ENCODE data around the gene EPG5.
"Not testable (repeated sequence)": the region's sequence is repeated elsewhere in the genome, so short reads cannot be mapped to it uniquely, and the experiment has no call there.

Gene EPG5

DNA sequence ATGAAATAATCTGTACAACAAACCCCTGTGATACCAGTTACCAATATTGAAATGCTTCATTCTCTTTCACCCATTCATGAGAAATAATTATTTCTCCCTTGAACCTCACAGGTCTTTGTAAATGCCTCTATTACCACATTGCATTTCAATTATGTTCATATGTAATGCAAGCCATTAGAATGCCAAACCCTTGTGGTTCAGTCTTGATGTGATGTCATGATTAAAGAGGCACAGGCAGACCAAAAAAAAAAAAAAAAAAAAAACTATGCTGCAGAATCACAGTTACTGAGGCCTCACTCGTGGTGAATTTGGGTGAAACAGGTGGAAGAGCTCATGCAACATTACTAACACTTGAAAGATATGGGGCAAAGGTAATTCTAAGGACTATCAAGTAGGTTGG, 9.4 kb upstream of the EPG5 start:
- no peak for DNase-seq (ENCODE audit: low spot score)

DNA sequence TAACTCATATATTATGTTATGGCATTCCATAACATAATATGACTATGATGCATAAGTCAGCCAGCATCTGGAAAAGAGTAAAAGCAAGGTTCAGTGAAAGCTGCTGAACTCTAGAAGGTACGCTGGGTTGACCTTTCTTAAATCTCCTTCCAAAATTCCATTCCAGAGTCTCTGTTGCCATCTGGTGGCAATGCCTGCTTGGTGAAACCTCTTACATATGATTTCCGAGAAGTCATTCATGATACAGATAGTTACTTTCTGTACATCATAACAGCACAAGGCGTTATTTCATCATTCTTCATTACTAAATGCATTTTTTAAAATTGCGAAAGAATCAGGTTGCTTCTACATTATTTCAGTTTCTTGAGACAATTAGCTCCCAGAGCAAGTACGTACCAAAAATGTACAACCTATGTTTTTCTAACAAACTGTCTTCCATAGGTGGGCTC, 7.0 kb upstream of the EPG5 start:
- peak; percentile 75 for DNase-seq (ENCODE audit: low spot score)

DNA sequence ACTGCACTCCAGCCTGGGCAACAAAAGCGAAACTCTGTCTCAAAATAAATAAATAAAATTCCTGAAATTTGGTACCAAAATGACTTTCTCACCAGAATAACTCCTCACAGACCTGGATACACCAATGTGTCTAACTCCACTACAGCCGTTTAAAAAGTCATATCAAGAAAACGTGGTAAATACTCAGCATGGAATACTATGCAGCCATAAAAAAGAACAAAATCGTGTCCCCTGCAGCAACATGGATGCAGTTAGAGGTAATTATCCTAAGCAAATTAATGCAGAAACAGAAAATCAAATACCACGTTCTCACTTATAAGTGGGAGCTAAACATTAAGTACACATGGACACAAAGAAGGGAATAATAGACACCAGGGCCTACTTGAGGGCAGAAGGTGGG, 2.2 kb downstream of the EPG5 start:
- not testable (repeated sequence) for DNase-seq (ENCODE audit: low spot score)

DNA sequence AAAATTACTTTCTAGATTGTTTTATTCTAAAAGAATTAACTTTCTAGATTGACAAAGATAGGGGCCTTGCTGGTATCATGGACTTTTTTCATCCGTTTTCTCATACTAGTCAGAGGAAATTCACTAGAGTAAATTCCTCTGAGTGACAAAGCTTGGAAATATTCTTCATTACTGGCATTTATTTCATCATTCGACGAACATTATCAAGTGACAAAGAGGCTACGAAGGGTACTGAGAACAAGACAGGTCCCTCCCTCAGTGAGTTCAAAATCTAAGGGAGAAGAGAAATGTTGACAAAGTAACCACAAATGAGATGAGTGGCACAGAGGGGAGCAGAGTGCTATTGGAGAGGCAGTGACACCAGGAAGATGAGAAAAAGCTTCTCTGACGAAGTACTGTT, 4.3 kb downstream of the EPG5 start:
- peak; percentile 85 for DNase-seq (ENCODE audit: low spot score)

DNA sequence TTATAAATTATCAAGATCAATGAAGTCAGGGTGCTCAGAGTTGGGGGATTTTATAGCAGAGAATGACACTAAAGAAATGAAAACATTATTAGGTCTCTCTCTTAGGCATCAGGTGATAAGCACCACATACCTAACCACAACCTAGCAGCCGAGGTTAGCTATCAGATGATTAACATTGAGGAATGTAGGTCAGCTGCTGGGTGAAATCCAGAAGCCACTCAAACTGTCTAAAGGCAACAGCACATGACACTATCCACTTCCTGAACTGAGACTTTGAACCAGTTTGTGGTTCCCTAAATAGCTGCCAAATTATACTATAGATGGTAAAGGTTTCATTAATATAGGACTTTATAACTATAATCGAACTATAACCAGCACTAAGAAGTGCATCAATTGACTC, 4.7 kb downstream of the EPG5 start:
- peak; percentile 94 for DNase-seq (ENCODE audit: low spot score)

DNA sequence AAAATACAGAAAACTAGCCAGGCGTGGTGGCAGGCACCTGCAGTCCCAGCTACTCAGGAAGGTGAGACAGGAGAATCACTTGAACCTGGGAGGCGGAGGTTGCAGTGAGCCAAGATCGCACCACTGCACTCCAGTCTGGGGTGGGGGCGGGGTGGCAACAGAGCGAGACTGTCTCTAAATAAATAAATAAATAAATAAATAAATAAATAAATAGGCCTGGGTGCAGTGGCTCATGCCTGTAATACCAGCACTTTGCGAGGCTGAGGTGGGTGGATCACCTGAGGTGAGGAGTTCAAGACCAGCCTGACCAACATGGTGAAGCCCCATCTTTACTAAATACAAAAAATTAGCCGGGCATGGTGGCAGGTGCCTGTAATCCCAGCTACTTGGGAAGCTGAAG, 7.6 kb downstream of the EPG5 start:
- DNase-seq (ENCODE audit: low spot score), result not testable (repeated sequence)

DNA sequence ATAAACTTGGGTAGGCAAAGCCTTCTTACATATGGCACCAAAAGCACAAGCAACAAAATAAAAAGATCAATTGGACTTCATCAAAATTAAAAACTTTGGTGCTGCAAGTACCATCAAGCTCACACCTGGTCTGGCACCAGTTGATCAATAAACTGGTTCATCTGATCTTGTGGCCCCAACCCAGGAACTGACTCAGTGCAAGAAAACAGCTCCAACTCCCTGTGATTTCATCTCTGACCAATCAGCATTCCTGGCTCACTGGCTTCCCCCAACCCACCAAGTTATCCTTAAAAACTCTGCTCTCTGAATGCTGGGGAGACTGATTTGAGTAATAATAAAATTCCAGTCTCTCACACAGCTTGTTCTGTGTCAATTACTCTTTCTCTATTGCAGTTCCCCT, 8.4 kb downstream of the EPG5 start:
- DNase-seq (ENCODE audit: low spot score), result peak; percentile 59

DNA sequence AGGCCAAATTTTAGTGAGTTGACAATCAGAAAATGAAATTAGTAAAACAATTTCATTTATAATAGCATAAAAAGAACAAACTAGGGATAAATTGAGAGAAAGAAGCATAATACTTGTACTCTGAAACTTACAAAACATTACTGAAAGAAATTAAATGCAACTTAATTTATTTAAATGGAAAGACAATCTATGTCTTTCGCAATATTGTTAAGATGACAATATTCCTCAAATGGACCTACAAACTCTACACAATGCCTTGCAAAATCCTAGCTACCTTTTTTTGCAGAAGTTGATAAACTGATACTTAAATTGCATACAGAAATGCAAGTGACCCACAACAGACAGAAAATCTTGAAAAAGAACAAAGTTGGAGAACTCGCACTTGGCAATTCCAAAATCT, 9.1 kb downstream of the EPG5 start:
- DNase-seq (ENCODE audit: low spot score), result no peak

DNA sequence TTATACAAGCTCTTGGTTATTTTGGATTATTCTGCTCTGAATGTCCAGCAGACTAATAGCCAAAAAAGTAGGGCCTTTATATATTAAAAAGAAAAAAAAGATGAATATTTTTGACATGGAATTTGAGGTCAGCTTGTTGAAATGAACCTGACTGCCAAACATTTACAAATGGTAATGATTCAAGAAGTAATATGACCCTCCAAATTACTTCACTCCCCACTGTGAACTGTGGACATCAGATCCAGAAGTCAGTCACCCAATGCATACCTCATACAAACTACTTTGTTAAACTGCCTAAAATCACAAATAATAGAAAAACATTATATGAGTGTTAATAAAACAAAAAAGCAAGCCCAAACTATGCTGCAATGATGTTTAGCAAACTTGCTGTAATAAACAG, 10.0 kb downstream of the EPG5 start:
- peak; percentile 46 for DNase-seq (ENCODE audit: low spot score)

DNA sequence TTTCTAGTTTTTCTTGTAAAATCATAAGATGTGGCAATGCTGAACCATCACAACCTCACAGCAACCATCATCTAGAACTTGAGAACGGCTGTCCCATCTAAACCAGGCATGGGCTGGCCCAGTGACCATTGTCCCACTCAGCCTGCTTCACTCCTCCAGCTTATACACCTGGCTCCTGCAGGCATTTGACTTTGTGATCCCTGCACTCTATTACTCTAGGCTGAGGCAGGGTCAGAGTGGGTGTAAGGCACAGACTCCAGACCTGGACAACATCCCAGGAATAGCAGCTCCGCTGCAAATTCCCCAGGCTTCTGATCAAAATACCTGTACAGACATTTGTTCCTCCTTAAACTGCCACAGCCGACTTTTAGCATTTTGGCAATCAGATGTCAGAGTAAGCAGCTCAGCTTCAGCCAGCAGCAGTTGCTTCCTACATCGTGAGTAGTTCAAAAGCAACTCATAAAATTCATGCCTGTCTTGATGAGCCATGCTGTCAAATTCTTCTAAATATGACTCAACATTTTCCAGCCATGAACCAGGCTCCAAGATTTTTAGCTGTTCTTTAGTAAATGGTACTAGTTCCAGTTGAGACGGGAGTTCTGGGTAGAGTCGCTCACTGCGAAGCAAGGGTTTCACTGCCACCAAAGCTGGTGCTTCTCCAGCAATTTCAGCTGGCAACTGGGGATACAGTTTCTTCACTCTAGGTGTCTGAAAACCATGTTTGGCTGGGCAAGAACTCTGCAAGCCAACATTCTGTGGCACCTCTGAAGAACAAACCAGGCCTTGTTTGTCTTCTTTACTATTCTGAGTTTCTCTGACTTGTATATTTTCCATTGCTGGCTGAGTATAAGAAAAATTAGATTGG, 12.8 kb downstream of the EPG5 start:
- DNase-seq (ENCODE audit: low spot score), result peak; percentile 90

DNA sequence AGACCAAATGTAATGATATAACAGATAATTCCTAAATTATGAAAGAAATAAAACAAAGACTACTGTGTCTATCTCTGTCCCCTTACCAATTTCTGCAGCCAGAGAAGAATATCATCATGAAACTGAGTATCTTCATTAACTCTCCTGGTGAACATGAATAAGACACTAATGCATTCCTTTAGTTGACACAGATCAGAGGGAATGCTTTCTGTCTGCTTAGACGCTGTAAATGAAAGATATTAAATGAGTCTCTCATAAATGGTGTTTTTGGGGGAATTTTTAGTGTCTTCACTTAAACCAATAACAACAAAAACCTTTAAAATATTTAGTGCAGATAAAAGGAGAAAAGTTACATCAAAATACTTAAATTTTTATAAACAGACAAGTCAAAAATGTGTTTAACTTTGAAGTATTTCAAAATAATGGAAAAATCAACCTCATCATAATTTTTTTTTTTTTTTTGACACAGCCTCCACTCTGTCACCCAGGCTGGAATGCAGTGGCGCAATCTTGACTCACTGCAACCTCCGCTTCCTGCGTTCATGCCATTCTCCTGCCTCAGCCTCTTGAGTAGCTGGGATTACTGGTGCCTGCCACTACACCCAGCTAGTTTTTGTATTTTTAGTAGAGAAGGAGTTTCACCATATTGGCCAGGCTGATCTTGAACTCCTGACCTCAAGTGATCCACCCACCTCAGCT, 16.0 kb downstream of the EPG5 start:
- DNase-seq (ENCODE audit: low spot score), result peak; percentile 81

DNA sequence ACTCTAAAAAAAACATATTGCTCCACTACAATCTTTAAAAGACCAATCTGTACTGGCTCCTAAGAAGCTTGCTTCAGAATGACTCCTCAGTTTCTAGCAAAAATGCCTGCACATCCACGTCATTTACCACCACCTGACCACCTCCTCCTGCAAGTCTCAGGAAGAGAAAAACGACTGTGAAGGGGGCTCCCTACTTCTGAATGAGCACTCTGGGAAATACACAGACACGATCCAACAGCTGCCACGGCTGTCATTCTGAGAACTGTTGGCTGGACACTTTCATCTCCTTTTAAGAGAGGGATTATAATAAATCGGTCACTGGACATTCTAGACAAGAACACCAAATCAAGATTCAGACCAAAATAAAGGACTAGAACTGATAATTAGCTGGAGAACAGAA, 21.5 kb downstream of the EPG5 start:
- DNase-seq (ENCODE audit: low spot score), result no peak

DNA sequence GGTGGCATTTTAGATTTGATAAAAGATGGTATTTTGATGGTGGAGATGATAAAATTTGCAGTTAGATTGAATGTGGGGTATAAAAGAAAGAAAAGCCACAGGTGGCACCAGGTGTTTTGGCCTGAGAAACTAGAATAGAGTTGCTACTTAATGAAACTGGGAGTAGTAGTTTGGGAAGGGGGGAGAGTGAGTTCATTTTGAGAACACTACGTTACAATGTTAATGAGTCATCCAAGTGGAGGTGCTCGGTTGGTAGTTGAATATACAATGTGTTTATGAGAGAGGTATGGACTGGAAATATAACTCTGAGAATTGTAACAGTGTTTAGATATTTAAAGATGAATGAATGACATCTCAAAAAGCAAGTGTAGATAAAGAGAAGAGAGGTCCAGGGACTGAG, 26.4 kb downstream of the EPG5 start:
- no peak for DNase-seq (ENCODE audit: low spot score)

DNA sequence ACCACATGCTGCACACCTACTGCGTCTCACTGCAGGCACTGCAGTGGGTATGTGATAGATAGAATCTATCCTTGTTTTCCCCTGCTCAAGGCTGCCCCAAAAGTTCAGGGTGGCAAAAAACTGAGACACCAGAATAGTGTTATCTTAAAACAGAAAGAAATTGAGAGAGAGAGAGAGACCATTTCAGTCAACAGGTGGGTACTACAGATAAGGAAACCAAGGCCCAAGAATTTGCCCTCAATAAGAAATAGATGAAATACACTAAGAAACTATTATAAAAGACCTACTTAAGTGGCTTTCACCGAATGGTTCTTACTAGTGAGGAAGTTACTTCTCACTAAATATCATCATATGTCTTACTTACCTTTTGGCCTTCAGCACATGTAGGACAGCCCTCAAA, 27.9 kb downstream of the EPG5 start:
- no peak for DNase-seq (ENCODE audit: low spot score)

DNA sequence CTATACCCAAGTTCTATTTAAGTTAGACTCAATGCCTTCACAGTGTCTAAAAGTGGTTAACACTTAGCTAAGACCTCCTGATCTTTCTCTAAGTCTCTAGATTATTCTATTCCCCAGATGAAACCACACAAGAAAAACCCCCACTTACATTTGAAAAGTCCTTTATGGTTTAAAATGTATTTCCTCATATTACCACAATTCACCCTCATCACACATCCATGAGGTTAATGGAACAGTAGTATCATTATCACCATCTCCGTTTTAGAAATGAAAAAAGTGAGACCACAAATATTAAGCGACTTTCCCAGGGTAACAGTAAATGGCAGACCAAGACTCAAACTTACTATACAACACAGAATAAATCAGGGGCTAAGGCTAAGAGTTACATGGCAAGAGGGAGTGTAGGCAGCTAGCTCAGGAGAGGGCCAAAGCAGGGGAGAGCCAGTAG, 28.6 kb downstream of the EPG5 start:
- DNase-seq (ENCODE audit: low spot score), result no peak

DNA sequence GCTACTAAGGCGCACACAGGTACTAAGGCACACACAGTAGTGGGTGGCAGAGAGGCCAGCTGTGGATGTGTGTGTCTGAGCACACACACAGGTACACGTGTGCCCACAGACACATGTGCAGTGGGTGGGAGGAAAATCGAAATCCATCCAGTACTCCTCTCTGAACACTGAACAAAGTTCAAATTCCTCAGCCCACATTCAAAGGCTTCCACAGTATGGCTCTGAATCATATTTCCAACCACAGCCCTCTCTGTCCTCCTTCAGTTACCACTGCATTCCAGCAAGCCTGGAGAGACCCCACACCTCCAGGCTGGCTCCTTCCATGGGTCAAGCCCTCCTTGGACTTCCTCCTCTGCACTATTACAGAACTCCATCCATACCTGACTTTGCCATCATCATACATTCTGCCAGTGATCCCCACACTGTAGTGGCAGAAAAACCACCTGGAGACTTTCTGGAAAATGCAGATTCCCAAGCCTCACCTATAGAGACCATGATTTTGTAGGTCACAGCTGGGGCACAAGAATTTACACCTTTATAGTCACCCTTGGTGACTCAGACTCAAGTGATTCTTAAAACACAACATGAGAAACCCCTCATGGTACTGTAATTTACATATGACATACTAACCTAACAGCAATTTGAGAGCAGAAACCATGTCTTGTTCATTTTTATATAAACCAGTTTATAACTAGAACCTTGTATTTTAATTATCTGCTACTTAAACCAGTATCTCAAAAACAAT, 31.4 kb downstream of the EPG5 start:
- peak; percentile 77 for DNase-seq (ENCODE audit: low spot score)

DNA sequence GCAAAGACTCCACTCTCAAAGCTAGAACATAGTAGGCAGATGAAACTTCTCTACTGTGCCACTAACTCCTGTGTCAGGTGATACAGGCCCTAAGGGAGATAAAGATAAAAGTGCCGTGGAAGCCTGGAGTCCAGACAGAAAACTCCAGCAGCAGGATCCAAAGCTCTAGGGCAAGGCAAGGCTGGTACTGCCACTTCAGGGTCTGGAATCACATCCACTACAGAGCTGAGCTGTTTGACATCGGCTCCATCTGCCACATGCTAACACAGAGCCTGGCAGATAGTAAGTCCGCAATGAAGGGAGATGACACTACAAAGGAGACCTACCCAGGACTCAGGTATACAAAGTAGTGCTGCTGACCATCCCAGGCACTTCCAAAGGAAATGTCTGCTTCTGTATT, 34.4 kb downstream of the EPG5 start:
- DNase-seq (ENCODE audit: low spot score), result no peak

DNA sequence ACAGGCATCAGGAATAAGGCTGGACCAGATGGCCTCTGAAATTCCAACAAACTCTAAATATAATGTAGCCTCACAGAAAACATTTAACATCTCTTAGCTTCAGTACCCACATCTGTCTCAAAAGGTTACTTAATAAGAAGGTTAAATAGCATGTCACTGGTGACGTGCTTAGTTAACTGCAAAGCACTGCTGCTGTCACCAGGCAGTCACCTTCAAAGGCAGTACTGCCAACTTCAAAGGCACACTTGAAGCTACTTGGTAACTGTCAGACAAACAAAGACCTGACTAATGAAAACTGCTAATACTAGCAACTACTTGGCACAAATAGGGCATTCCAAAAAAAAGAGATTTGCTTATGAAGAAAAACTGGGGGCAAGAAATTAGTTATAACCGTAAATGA, 36.2 kb downstream of the EPG5 start:
- peak; percentile 24 for DNase-seq (ENCODE audit: low spot score)

DNA sequence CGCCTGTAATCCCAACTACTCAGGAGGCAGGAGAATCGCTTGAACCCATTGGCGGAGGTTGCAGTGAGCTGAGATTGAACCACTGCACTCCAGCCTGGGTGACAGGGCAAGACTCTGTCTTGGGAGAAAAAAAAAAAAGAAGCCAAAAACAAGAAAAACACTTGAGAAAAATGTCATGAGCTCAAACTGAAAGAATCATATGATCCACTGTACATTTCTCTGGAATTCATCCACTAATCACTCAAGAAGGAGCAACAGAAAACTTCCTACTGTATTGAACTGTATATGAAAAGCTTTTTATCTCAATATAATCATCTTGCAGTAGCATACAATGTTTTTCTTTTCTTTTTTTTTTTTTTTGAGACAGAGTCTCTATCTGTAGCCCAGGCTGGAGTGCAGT, 40.4 kb downstream of the EPG5 start:
- DNase-seq (ENCODE audit: low spot score), result no peak

DNA sequence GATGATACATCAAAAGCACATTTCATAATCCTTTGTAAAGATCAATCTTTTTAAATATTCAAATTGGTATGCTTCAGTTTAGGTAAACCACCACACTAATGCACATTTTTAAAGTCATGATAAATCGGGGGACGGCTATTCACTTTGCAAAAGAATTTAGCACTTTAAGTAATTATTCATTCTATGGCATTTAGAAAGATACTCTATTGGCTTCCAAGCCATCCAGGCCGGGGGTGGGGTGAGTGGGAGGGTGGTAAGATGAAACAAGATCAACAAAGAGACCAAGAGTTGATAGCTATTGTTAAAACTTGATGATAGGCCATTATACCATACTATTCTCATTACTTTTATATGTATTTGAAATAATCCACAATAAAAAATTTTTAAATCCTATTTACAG, 41.0 kb downstream of the EPG5 start:
- no peak for DNase-seq (ENCODE audit: low spot score)

DNA sequence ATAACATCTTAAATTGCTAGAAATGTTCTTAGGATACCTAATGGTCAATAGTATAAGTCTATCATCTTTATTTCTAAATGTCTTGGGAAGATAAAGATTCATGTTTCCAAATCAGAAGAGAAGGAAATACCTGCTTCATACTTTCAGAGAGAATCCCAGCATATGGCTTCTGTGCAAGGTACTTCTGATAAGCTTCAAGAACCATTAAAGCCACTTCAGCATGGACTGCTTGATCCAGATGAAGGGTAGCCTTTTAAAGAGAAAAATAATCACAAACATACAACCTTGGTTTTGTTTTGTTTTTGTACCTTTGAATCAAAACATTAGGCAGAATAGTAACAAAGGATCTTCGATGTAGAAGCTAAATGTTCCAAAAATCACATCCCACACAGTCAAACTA, 44.0 kb downstream of the EPG5 start:
- no peak for DNase-seq (ENCODE audit: low spot score)

DNA sequence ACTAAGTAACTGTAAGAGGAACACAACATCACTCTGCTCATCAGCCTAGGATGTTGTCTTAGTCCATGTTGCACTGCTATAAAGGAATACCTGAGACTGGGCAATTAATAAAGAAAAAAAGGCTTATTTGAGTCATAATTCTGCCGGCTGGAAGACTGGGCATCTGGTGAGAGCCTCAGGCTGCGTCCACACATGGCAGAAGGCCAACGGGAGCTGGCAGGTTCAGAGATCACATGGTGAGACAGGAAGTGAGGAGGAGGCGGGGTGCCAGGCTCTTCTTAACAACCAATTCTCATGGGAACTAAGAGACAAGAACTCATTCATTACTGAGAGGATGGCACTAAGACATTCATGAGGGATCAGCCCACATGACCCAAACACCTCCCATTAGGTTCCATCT, 46.8 kb downstream of the EPG5 start:
- peak; percentile 87 for DNase-seq (ENCODE audit: low spot score)

DNA sequence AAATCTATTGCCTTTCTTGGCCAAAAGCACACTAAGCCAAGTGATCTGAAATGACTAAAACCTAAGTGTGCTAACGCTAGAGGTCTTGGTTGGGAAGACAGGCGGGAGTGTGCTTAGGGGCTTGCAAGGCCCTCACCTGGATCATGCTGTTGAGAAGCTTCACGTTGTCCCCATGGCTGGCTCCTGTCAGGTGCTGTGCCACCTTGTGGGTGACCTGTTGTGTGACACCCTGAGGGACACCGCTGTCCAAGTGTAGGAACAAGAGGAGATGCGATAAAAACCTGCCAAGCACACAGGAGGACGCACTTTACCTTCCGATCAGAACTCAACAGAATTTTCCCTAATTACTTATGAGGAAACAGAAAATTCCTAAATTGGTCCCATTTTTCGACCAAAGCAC, 50.8 kb downstream of the EPG5 start:
- DNase-seq (ENCODE audit: low spot score), result no peak
